ENCODE data around the gene HHAT.
"Not testable (repeated sequence)": the region's sequence is repeated elsewhere in the genome, so short reads cannot be mapped to it uniquely, and the experiment has no call there.

HHAT gene

DNA sequence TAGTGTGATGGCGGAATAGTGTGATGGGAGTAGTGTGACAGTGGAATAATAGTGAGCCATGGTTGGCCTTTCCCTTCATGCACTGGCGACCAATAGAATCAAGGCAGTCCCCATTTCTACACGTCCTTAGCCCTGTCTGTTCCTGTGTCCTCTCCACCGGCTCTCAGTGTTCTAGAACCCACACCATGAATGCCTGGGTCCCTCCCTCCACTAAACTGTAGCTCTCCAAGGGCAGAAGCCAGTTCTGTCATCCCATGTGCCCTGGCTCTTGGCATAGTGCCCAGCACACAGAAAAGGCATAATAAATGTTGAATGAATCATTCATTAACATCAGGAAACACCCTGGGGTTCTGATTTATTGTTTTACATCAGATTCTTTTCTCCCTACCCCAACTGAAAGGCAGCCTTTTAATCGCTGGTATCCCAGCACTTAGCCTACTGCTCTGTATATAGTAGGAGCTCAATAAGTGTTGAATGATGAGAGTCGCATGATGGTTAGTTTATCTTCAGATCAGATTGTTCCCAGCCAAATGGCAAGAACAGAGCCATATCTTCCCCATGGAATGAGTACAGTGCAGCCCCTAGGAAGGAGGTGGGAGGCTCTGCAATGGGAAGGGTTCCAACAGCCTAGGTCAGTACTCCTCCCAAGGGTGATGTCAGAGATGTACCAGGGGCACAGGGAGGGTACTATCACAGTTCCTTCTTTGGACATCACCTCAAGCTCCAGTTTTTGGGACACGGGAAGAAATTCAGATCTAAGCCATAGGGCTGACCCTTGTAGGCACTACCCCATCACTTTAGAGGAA lies 325.7 kb downstream of the HHAT start:
- DNase-seq = no peak

DNA sequence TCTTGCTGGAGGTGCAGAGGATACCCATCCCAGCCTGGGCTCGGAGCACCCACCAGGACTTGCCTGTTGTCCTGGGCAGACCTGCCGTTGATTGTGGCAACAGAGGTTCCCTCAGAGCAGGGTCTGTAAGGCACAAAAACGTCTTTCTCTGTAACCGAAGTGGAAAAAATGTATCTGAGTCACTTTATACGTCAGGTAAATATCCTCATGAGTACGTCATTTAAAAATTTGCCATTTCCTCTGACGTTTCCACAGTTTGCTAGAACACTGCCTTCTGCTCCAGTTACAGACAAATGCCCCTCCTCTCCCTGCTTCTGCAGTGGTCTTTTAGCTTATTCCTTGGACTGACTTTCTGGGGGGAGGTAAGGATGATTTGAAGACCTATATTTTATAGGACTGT lies 326.8 kb downstream of the HHAT start:
- no peak for DNase-seq

DNA sequence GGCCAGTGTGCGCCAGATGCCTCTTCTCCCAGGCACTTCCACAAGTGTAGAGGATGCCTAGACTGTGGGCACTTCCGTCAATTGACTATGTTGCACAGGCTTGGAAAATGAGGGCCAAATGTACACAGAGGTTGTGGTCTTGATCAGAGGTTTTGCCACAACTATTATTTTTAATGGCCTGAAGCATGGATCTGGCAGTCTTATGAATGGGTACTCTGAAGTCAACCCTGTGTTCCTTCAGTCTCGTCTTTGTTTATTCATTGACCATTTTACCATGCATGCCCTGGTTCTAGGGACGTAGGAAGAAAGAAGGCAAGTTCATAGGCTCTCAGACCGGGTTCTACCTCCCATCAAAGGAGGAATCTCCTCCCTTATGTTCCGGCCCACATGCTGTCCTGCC lies 329.1 kb downstream of the HHAT start:
- DNase-seq = no peak

DNA sequence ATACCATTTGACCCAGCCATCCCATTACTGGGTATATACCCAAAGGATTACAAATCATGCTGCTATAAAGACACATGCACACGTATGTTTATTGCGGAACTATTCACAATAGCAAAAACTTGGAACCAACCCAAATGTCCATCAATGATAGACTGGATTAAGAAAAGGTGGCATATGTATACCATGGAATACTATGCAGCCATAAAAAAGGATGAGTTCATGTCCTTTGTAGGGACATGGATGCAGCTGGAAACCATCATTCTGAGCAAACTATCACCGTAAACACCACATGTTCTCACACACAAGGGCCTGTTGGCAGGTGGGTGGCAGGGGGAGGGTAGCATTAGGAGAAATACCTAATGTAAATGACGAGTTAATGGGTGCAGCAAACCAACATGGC lies 332.8 kb downstream of the HHAT start:
- not testable (repeated sequence) for DNase-seq

DNA sequence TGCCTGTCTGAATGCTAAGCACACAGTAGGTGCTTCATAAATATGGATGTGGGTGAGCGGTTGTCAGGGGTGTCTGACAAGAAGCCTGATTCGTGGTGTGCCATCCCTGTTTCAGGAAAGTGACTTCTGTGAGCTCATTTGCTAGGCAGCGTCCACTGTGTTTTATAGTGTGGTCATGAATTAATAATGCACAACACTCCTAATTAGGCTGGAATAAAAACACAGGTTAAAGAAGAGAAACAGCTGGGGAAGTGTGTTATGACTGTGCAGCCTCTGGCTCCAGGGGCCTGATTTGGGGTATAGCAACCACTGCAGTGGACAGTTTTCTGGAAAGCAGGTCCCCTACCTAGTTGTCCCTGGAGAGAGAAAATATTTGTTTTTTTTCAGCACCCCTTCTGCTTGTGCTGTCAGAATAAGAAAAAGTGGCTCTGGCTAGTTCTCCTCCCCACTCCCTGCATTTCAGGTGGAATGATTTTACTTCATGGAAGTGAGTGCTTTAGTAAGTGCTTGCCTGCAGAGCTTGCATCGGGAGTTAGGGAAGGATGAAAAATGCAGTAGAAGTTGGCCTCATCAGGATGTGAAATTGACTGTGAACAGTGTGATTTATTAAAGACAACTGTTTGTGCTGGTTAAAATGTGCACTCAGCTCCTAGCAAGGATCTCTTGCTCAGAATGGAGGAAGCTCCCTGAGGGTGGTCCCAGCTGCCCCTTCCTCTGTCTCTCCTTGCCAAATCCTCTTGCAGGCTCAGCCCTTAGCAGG lies 333.8 kb downstream of the HHAT start:
- DNase-seq = no peak

DNA sequence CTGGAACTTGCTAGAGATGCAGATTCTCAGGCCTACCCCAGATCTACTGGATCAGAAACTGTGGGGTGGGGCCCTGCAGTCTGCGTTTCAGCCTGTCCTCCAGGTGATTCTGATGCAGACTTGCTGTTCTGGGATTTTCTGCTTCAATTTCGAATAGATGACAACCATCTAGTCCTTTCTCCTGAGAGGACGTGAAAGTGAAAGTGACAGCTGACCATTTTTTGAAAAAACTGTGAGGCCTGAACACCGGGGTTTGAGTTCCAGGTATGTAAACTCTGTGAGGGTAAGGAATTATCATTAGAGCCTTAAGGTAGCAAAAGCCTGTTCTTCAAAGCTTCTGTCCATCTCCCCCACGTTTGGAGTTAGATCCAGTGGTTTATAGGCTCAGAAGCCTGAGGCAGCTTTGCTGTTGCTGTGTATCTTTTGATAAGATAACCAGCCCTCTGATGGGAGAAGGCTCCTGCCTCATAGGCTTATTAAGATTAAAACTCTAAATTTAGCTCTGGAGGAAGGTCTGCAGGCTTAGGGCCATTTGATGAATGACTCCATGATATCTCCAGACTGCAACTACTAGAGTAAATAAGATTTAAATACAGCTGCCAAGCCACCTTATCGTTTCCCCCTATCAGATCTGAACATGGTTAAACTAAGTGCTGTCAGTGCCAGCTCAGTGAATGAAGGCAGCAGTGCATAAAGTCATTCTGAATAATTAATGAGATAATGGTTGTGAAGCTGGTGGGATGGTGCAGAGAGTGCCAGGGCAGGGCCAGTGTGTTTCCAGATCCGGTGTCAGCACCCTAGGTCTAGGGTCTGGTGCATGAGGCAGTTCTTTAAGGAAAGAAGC lies 335.2 kb downstream of the HHAT start:
- DNase-seq = no peak

DNA sequence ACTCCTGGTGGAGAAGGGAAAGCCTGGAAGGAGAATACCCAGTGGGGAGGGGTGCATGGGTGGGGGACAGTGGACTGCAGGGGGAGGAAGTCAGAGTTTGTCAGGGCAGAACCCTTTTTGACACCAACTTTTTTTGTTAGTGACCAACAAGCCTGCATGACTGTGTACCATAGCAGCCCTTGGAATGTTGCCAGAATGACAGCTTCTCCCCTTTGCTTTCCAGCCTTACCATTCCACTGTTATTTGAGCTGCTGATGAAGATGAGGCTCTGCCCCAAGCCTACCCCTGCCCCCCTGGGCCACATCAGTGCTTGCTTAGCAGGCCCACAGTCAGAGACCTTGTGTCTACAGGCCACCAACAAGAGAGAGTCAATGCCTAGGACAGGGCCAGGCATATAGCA lies 341.2 kb downstream of the HHAT start:
- no peak for DNase-seq

DNA sequence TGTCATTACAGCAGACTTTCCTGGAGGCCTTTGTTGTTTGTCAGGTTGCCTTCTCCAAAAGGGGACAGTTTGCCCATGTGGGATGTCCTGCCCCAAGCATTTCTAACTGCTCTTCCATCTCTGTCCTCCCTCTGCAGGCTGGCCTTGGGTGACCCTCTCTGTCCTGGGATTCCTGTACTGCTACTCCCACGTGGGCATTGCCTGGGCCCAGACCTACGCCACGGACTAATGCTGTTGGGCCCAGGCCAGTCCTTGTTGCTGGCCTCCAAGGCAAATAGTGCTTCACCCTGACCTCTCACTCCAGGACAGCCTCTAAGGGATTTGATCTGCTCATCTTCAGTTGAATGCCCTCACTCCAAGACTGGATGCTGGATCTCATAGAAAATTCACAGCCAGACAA lies 345.4 kb downstream of the HHAT start:
- no peak for DNase-seq

DNA sequence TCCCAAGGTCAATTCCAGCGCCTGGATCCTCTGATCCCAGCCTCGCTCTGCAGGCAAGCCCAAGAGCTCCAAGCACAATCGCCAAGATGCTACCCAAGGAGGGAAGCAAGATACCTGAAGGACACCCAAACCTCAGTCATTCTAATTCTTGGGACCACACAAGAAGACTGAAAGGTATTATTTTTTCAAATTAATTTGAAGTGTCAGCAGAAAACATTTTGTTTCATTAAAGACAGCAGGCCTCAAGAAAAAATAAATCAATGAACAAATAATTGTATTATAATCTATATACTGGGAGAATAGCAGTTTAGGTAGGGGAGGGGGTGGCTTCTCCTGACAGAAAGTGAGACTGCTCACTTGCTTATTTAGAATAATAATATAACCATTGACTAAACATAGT lies 347.8 kb downstream of the HHAT start:
- no peak for DNase-seq

DNA sequence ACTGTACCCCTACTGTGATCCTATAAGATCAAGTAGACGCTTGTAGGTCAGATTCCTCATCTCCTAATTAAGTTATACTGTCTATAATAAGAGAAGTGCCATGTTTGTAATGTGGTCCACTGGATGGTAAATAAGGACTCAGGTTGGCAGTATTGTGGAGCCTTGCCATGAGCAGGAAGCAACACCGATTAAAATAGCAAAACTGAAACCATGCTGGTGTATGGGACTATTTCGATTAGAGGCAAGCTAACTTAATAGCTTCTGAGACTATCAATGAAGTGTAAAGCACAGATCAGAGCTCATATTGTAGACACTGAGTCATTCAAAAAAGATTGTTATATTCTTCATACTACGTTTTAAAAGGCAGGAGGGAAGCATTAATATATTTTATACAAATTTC lies 348.8 kb downstream of the HHAT start:
- DNase-seq = no peak

DNA sequence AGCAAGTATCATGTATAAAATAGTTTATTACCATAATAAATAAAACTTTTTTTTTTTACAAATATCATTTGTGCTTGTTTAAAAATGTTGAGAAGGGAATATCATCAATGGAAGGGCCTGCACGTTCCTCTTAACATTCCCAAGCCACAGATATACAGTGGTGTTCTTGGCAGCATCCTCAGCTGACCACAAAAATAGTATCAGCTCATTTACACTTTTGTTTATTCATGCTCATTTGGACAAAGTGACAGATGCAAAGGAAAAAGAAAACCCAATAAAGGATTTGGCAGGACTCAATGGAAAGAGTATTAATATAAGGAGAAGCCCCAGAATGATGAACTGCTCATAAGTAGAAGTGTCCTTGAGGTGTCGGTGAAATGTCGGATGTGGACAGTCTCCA lies 349.6 kb downstream of the HHAT start:
- DNase-seq = no peak

DNA sequence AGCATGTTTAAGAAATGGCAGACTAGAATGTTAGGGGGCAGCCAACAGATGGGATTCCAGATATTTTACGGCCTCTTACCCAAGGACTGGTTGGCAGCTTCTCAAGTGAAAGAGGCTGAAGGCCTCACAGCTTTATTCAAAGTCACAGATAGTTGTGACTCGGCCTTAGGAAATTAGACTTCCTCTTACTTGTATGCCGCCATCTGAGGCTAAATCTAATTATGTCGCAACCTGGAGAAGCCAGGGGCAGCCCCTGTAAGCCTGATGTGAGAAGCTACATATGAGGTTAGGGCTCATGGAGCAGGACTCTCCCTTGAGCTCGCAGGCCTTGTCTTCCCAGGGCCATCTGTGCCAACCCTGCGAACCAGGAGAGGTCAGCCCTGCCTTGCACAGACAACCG lies 352.5 kb downstream of the HHAT start:
- no peak for DNase-seq

DNA sequence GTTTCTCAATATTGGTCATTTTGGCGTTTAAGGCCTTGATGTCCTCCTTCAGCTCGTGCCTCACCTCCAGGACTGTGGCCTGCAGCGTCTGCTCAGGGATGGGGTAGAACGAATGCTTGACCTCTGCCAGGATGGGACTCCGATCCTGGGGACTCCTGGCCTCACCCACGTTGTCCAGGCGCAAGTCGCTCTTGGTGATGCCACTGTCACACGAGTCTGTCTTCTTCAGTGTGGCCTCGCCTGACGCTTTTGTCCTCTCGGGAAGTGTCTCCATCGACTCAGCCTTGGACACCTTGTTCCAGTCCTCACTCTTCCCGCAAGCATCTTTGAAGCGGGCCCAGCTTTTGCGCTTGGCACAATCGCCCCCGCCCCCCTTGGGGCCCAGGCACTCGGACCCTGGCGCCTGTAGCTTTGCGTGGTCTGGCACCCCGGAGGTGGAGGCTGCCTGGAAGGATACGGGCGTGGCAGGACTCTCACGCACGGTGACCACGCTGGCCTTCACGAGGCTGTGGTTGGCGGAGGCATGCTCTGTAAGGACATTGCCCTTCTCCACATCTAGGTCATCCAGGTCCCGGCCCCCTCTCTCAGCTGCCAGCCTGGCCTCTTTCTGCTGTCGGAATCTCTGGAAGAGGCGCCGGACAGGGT lies 354.8 kb downstream of the HHAT start:
- no peak for DNase-seq

DNA sequence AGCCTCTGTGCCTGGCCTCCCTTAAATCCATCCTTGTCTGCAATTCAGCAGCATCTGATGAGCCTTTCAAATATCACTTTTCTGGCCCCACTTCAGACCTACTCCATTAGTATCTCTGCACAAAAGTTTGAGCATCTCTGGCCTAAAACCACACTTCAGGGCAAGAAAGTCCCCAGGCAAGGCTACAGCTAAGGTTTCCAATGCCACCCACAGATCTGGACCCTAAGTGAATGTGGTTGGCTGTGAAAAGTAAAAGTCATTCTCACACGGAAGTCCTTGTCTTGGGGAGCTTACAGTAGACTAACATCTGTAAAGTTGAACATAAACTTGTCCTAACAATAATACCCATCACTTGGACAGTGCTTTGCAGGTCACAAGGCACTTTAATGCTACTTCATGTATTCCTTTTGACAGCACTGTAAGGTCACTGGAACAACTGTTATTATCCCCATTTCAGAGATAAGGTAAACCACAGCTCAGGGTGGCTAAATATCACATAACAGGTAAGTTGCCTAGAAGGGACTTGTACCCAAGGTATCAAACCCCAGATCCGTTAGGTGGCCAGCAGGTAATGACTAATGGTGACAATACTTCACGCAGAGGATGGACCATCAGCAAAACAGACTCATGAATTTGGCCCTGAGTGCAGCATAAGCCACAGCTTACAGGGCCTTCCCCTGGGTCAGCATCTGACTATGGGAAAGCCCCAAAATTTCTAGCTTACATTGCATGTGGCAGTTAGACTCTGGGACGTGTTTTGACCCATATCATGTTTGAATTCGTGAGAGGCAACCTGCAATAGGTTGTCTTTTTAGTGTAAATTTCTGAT lies 356.0 kb downstream of the HHAT start:
- no peak for DNase-seq

DNA sequence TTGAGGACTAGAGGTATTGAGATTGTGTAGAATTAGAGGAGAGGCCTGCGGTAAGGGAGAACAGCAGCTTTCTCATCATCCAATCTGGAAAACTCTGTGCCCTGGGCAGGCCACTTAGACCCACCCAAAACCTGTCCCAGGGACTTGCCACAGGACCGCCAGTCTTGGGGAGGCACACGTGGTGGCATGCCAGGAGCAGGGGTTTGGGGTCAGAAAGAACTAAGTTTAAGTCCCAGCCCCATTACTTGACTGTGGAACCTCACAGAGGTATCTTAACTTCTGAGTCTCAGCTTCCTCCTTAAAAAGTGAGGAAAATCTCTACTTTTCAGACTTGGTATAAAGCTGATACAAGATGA lies 356.6 kb downstream of the HHAT start:
- no peak for DNase-seq

DNA sequence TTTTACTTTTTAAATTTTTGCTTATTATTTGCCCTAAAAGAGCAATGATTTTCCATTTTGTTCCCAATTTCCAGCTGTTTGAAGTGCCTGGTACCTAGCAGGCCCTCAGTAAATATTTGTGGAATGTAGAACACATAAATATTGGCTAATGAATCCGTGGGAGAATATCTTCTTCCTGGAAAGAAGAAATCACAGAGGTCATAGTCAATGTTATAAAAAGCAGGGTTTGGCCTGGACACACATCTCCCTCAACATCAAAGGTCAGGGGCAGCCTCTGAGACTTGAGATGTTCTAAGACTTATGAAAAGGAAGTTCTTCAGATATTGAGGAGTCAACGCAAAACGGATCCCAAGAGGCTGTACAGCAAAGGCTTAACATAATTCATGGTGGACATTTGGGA lies 358.1 kb downstream of the HHAT start:
- DNase-seq = no peak

DNA sequence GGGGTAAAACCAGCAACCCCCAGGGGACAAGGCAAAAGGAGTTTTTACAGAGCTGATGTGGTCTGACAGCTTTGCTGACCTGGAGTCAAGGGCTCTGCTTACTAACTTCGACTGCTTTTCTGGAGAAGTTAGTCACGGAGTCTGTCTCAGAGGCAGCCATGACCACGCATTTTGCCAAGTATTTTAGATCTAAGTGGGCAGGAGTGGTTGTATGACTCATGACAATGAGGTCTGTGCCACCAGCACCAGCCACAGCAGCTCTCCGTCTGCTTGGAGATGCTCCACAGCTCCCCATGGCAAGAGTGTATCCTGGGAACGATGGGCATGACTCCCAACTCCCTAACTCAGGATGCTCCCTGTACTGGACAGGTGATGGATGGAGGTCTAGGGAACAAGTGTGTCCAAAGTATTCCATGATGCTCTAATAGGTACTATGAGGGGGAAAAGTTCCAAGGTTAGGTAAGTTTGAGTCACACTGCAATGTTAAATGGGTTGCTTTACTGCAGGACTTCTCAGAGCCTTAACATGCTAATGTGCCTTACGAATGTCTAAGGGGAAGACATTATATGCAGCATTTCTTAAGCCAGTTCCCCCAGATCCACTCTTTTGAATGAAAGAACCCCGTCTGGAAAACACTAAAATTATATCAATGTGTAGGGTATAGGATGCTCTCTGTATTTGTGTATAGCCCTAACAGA lies 359.0 kb downstream of the HHAT start:
- DNase-seq = no peak

DNA sequence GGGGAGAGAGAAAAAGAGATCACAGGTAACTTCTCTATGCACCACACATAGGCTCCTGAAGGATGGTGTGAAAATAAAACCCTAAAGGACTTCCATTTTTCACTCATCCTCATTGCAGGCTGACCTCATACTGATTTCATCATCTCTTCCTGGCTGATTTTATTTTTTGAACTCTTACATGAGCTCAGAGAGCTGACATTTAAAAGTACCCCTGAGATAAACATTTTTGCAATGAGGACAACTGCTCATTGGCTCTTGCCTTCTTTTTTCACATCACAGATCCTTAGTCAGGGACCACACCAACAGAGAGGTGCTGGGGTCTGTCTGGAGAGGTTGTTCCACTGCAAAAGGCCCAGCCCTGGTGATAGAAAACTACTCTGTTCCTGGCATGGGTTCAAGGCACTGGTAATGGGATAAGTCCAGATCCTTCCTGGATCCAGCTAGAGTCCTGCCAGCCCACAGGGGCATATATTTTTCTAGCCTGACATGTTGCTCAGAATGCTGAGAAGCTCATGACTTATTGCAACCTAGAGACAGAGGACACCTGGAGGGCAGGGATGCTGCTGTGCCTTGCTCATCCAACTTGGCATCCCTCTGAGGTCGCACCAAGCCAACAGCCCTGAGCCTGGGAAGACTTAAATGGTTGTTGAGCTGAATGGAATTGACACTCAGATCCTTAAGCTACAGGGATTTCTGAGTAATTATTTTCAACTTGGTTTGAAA lies 360.0 kb downstream of the HHAT start:
- no peak for DNase-seq

DNA sequence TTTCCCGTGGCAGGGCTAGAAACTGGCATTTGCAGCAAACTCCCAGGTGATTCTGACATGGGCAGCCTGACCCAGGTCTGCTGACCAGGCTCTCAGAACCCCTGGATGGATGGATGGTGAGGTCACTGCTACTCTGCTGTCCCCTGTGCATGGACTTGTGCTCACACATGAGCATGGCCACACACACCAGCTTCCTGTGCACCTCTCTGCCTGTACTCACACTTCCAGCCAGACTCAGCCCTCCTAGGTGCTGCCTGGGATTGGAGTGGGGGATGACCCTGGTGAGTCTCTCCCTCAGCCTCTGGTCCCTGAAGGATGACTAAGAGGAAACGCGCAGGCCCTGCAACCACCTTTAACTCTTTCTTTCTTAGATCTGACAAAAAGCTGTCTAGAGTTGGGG lies 361.1 kb downstream of the HHAT start:
- DNase-seq = no peak

DNA sequence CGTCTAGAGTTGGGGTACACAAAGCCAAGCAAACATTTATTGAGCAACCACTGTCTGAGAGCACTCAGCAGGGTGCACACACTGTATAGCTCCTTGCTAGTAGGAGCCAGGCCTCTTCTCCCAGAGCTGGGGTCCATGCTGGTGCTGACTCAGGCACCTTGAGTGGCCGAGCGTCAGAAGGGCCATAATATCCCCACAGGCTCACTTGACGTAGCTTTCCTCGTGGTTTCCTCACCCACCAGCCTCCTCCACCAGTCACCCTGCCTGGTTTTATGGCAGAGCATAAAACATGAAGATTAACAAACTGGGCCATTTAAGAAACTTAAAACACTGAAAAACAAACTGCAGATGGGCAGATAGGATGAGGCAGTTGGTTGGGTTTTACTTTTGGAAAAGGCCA lies 361.5 kb downstream of the HHAT start:
- no peak for DNase-seq
